DND-41 (cell line): Measurements from ENCODE around the gene RNU2-1.
"Not testable (repeated sequence)": the region's sequence is repeated elsewhere in the genome, so short reads cannot be mapped to it uniquely, and the experiment has no call there.

Source experiments
- ATAC-seq: fragments of 200-7000 bp; cut with Tn5 transposase; 3 replicates; pipeline ENCODE4 v1.9.1; 2021; ENCODE audit warnings: low read depth; ENCODE audit not compliant: insufficient read depth
- DNase-seq: peaks from one replicate; pipeline ENCODE4 v3.0.0-alpha.2; 2020
- H2AFZ ChIP-seq: 2 replicates; pipeline ENCODE4 v1.6.0; 2012; ENCODE audit warnings: low read depth, low read length
- H3K27ac ChIP-seq: 2 replicates; pipeline ENCODE4 v1.5.1; 2012; ENCODE audit warnings: low read length, inconsistent platforms
- H3K27me3 ChIP-seq: fragments of 200-600 bp; sonication (generic); 2 replicates; pipeline ENCODE4 v1.6.0; 2012; ENCODE audit warnings: low read length, mild to moderate bottlenecking, inconsistent platforms; ENCODE audit not compliant: insufficient read depth, poor library complexity
- H3K36me3 ChIP-seq: 2 replicates; pipeline ENCODE4 v1.5.1; 2012; ENCODE audit warnings: low read length, inconsistent platforms; ENCODE audit not compliant: insufficient read depth
- H3K4me1 ChIP-seq: 2 replicates; pipeline ENCODE4 v1.5.1; 2012; ENCODE audit warnings: mild to moderate bottlenecking, low read length; ENCODE audit not compliant: insufficient read depth
- H3K4me2 ChIP-seq: 2 replicates; pipeline ENCODE4 v1.6.0; 2012; ENCODE audit warnings: mild to moderate bottlenecking, moderate library complexity, low read length, inconsistent platforms; ENCODE audit not compliant: insufficient read depth
- H3K4me3 ChIP-seq, 2 experiments: fragments of 200-600 bp in 1 of 2; shearing (Covaris generic) in 1 of 2; 2 replicates each; pipeline ENCODE4 v1.5.1; 2012 to 2016; ENCODE audit warnings: inconsistent platforms in 2 of 2, low read length in 2 of 2, mild to moderate bottlenecking in 2 of 2, low read depth in 1 of 2, moderate library complexity in 1 of 2
- H3K79me2 ChIP-seq: 2 replicates; pipeline ENCODE4 v1.6.0; 2012; ENCODE audit warnings: low read length, inconsistent platforms; ENCODE audit not compliant: insufficient read depth
- H3K9ac ChIP-seq: 2 replicates; pipeline ENCODE4 v1.6.0; 2012; ENCODE audit warnings: low read depth, mild to moderate bottlenecking, inconsistent platforms, low read length, moderate library complexity
- H3K9me3 ChIP-seq: 2 replicates; pipeline ENCODE4 v1.5.1; 2012; ENCODE audit warnings: low read length, moderate library complexity, mild to moderate bottlenecking, inconsistent platforms; ENCODE audit not compliant: insufficient read depth, severe bottlenecking
- H4K20me1 ChIP-seq: 2 replicates; pipeline ENCODE4 v1.6.0; 2012; ENCODE audit warnings: low read length; ENCODE audit not compliant: insufficient read depth
- EZH2 ChIP-seq: IDR thresholded peaks from 3 replicates; pipeline ENCODE4 v1.6.1; 2012; ENCODE audit warnings: borderline replicate concordance, low read depth, mild to moderate bottlenecking, moderate library complexity, low read length, inconsistent platforms; ENCODE audit not compliant: severe bottlenecking
- TF ChIP-seq, protein P1 (sequence below): IDR thresholded peaks from 2 replicates; pipeline ENCODE4 v1.5.1; 2012; ENCODE audit warnings: borderline replicate concordance, low read length, moderate library complexity, mild to moderate bottlenecking; ENCODE audit not compliant: poor library complexity, severe bottlenecking; ENCODE audit errors: extremely low read depth

RNU2-1 gene

DNA sequence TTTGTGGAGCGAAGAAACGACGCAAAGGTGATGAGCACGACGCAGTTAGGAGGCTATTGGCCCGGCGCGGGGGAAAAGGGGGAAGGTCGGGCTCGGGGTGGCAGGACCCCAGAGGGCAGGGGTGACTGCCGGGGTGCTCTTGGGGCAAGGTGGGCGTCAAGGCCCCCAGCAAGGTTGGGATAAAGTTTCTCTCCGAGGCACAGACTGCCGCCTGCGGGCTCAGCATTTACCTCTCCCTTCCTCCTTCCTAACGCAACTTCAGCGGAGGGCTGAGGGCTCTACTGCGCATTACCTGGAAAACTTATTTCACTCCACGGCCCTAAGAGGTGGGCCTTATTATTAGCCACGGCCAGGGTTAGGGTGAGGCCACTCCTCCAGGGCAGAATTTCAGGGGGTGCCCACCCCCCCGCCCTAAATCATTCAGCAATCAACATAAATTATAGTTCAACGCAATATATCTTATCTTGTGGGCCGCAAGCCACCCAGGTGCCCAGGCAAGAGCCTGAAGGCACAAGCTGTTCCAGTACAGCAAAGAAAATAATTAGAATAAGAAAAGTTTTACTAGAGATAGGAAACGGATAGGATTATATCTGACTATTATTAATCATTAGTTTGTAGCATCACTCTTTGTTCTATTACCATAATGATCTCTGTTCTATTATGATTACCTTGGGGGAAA, 1.6 kb downstream of the RNU2-1 start:
- H3K4me2 ChIP-seq, H4K20me1 ChIP-seq, H3K4me3 ChIP-seq: not testable (repeated sequence)

DNA sequence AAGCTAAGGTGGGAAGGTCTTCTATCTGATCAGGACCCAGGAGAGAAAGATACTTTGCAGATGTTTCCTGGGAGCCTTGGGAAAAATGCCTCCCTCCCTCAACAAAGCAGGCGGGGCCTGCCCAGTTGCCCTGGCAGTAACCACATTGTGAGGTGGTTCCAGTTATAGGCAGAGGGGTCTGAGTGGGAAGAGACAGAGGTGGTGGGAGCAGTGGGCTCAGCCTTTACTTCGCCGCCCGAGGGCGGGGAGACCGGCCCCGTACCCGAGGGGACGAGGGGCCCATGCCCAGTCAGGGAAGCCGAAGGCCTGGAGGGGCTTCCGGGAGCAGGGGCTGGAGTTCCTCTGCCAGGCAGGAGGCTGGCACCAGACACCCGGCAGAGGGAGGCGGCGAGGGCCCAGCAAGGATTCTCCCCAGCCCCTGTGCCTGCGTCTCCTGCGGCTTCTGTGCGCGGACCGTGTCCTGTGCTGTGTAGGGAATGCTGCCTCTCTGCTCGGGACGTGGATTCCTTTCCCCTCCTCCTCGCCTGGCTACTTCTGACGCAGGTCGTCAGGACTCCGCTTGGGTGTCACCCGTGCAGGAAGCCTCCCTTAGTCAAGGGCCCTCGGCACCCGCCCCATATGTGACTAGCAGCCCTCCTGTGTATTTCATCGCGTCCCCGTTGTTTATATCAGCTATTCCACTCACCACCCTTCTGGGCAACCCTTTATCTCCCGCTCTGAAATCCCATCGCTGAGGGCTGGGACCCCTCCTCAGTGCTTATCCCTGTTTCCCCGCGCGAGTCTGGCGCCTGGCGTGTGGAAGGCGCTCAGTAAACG, 2.4 kb downstream of the RNU2-1 start:
- not testable (repeated sequence) for H4K20me1 ChIP-seq, H3K9ac ChIP-seq, H3K4me1 ChIP-seq, H3K4me3 ChIP-seq, H3K4me2 ChIP-seq, H3K27ac ChIP-seq, ATAC-seq, H3K36me3 ChIP-seq, H3K9me3 ChIP-seq, H3K27me3 ChIP-seq, H2AFZ ChIP-seq, H3K79me2 ChIP-seq
- peak; percentile 2 for DNase-seq

More for the DNA sequence above, 1.6 kb downstream of the RNU2-1 start:
- not testable (repeated sequence) for H3K9me3 ChIP-seq, ATAC-seq, H3K27ac ChIP-seq, H3K4me1 ChIP-seq, H3K36me3 ChIP-seq, H3K79me2 ChIP-seq, H2AFZ ChIP-seq, H3K27me3 ChIP-seq, H3K9ac ChIP-seq
- DNase-seq: peak; percentile 21

DNA sequence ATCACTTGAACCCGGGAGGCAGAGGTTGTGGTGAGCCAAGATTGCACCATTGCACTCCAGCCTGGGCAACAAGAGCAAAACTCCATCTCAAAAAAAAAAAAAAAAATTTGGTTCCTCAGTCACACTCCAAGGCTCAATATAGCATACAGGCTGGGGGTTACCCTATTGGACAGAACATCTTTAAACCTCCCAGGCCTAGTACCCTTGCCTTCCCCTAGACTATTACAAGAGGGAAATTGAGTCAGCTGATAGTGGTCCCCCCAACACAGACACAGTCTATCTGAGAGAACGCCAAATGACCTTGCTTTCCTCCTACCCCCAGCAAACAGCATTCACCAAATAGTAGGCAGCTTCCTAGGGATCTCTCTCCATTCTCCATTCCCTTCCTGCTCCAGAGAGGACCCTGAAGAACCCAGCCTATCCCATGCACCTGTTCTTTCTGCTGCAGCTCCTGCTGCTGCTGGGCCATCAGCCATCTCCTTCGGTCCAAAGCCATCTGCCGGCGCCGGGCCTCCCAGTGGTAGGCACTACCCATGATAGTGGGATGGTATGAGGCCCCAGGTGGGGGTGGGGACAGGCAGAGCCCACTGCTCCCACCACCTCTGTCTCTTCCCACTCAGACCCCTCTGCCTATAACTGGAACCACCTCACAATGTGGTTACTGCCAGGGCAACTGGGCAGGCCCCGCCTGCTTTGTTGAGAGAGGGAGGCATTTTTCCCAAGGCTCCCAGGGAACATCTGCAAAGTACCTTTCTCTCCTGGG, 5.6 kb downstream of the RNU2-1 start, which contains the start of gene CCDC200:
TSS of gene CCDC200 (minus strand) at position 604 of the 763 bp plus-strand sequence. CDS start at position 535, 69 bp downstream.
- H3K4me1 ChIP-seq, H3K79me2 ChIP-seq, ATAC-seq, H3K4me3 ChIP-seq, H3K9me3 ChIP-seq, H3K27me3 ChIP-seq, H3K9ac ChIP-seq, H2AFZ ChIP-seq, DNase-seq, H3K27ac ChIP-seq, H4K20me1 ChIP-seq, H3K4me2 ChIP-seq: not testable (repeated sequence)
- H3K36me3 ChIP-seq: peaks cover 11% of the 10 kb centered on the region; the same call in 1 of the 2 replicates

DNA sequence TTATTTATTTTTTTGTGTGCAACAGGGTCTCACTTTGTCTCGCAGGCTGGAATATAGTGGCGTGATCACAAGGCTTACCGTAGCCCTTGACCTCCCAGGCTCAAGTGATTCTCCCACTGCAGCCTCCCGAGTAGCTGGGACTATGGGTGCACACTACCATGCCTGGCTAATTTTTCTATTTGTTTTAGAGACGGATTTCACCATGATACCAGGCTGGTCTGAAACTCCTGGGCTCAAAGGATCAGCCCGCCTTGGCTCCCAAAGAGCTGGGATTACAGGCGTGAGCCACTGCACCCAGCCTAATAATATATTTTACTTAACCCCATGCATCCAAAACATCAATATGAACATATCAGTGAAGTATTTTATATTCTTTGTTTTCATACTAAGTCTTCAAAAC, 7.4 kb downstream of the RNU2-1 start:
- no peaks in the 10 kb centered on the region for H4K20me1 ChIP-seq
- H3K4me1 ChIP-seq: no peaks in the 10 kb centered on the region
- no peaks in the 10 kb centered on the region for H3K79me2 ChIP-seq
- DNase-seq (no peak), ATAC-seq (no peak)
- no peak overlapping the region for H3K9ac ChIP-seq
- TF ChIP-seq EZH2: no peak
- TF ChIP-seq, protein P1, sequence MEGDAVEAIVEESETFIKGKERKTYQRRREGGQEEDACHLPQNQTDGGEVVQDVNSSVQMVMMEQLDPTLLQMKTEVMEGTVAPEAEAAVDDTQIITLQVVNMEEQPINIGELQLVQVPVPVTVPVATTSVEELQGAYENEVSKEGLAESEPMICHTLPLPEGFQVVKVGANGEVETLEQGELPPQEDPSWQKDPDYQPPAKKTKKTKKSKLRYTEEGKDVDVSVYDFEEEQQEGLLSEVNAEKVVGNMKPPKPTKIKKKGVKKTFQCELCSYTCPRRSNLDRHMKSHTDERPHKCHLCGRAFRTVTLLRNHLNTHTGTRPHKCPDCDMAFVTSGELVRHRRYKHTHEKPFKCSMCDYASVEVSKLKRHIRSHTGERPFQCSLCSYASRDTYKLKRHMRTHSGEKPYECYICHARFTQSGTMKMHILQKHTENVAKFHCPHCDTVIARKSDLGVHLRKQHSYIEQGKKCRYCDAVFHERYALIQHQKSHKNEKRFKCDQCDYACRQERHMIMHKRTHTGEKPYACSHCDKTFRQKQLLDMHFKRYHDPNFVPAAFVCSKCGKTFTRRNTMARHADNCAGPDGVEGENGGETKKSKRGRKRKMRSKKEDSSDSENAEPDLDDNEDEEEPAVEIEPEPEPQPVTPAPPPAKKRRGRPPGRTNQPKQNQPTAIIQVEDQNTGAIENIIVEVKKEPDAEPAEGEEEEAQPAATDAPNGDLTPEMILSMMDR: no peak
- no peak overlapping the region for H2AFZ ChIP-seq
- no peaks in the 10 kb centered on the region for H3K9me3 ChIP-seq
- H3K27me3 ChIP-seq: no peaks in the 10 kb centered on the region
- H3K4me3 ChIP-seq: no peak overlapping the region
- H3K36me3 ChIP-seq: peaks cover 11% of the 10 kb centered on the region; the same call in 1 of the 2 replicates
- no peak overlapping the region for H3K27ac ChIP-seq
- no peak overlapping the region for H3K4me2 ChIP-seq
